H1 (cell line): ENCODE data around the gene TENT5A. TPM values are rescaled to one million over a fixed set of nuclear protein-coding genes. Genes with fewer than 3 reads are reported as not detected.

ENCODE experiments used
- CTCF ChIA-PET: fragments of 300-600 bp; sonication (Branson Sonifier 250); formaldehyde crosslinking; loops from one replicate; lab custom pipeline; 2021; ENCODE audit not compliant: partially characterized antibody; lab: Charles Lee
- POLR2A ChIA-PET: fragments of 300-600 bp; sonication (Branson Sonifier 250); formaldehyde crosslinking; loops from one replicate; lab custom pipeline; 2021; ENCODE audit warnings: inconsistent platforms; ENCODE audit not compliant: partially characterized antibody; lab: Charles Lee
- DNase-seq, 2 experiments: peaks; one replicate each; pipeline versions ENCODE4 v3.0.0 to v3.0.0-alpha.2; 2010 to 2022; ENCODE audit warnings: low spot score in 2 of 2, low read depth in 1 of 2, mixed read lengths in 1 of 2
- FAIRE-seq: peaks from 2 replicates; lab custom pipeline; 2011; peaks lifted over from hg19 to GRCh38; lab: Jason Lieb, UNC
- H2AFZ ChIP-seq: 2 replicates; pipeline ENCODE4 v1.8.1; 2012; ENCODE audit warnings: low read length, inconsistent platforms
- H2AK5ac ChIP-seq: 2 replicates; pipeline ENCODE4 v1.6.1; 2013; ENCODE audit warnings: low read depth, low read length
- H2BK120ac ChIP-seq: replicated peaks from 2 replicates; pipeline ENCODE3; 2013; ENCODE audit warnings: low read depth, low read length, inconsistent platforms
- H2BK12ac ChIP-seq: 2 replicates; pipeline ENCODE4 v1.6.1; 2013; ENCODE audit warnings: low read depth, low read length
- H2BK15ac ChIP-seq: 2 replicates; pipeline ENCODE4 v1.6.1; 2013; ENCODE audit warnings: low read length
- H2BK20ac ChIP-seq: 2 replicates; pipeline ENCODE4 v1.6.1; 2013; ENCODE audit warnings: low read length
- H2BK5ac ChIP-seq: 2 replicates; pipeline ENCODE4 v1.6.1; 2013; ENCODE audit warnings: low read depth, low read length
- H3K14ac ChIP-seq: 2 replicates; pipeline ENCODE4 v1.6.1; 2013; ENCODE audit warnings: inconsistent platforms; ENCODE audit not compliant: insufficient read length
- H3K18ac ChIP-seq: 2 replicates; pipeline ENCODE4 v1.6.1; 2013; ENCODE audit warnings: low read length; ENCODE audit errors: extremely low read depth
- H3K23ac ChIP-seq: 2 replicates; pipeline ENCODE4 v1.6.1; 2013; ENCODE audit warnings: inconsistent platforms; ENCODE audit not compliant: insufficient read length
- H3K23me2 ChIP-seq: 2 replicates; pipeline ENCODE4 v1.6.1; 2013; ENCODE audit warnings: low read depth, low read length
- H3K27ac ChIP-seq: 2 replicates; pipeline ENCODE4 v1.6.1; 2011; ENCODE audit warnings: low read depth, low read length, inconsistent platforms
- H3K27me3 ChIP-seq, 4 experiments: replicated peaks in 1 of 4; 1 replicate in 1 of 4; 2 replicates in 3 of 4; pipeline versions ENCODE4 v1.6.1 to v1.8.1; 2011 to 2013; ENCODE audit warnings: low read length in 3 of 4, mild to moderate bottlenecking in 3 of 4, inconsistent platforms in 2 of 4, mixed read lengths in 2 of 4, moderate library complexity in 1 of 4; ENCODE audit not compliant: control insufficient read depth in 3 of 4, insufficient read depth in 3 of 4; ENCODE audit errors: extremely low read depth in 1 of 4
- H3K36me3 ChIP-seq, 4 experiments: 2 replicates each; pipeline versions ENCODE4 v1.6.1 to v1.8.1; 2011 to 2013; ENCODE audit warnings: mild to moderate bottlenecking in 4 of 4, low read length in 3 of 4, moderate library complexity in 2 of 4, control low read depth in 1 of 4, inconsistent platforms in 1 of 4; ENCODE audit not compliant: insufficient read depth in 4 of 4, control insufficient read depth in 2 of 4
- H3K4ac ChIP-seq: replicated peaks from 2 replicates; pipeline ENCODE3; 2013; ENCODE audit warnings: low read length, low read depth, mixed read lengths, inconsistent platforms; ENCODE audit not compliant: insufficient read length
- H3K4me1 ChIP-seq, 4 experiments: replicated peaks in 1 of 4; 1 replicate in 1 of 4; 2 replicates in 3 of 4; pipeline versions ENCODE4 v1.6.1 to v1.8.1; 2011 to 2013; ENCODE audit warnings: low read length in 3 of 4, inconsistent platforms in 2 of 4, mixed read lengths in 1 of 4; ENCODE audit not compliant: insufficient read depth in 4 of 4, control insufficient read depth in 3 of 4
- H3K4me2 ChIP-seq, 2 experiments: 2 replicates each; pipeline versions ENCODE4 v1.6.1 to v1.8.1; 2011 to 2013; ENCODE audit warnings: low read depth in 2 of 2, low read length in 2 of 2, control low read depth in 1 of 2, inconsistent platforms in 1 of 2, mild to moderate bottlenecking in 1 of 2; ENCODE audit not compliant: insufficient read depth in 1 of 2
- H3K4me3 ChIP-seq, 4 experiments: fragments of 200-600, 300-600 bp in 1 of 4; sonication (generic), shearing (Covaris generic), sonication (Bioruptor Twin) in 1 of 4; 2 replicates each; pipeline versions ENCODE4 v1.5.1 to v1.8.1; 2011 to 2016; ENCODE audit warnings: low read length in 4 of 4, low read depth in 3 of 4, control low read depth in 2 of 4, inconsistent platforms in 2 of 4, mild to moderate bottlenecking in 2 of 4, mixed read lengths in 1 of 4, moderate library complexity in 1 of 4; ENCODE audit not compliant: insufficient read depth in 2 of 4; ENCODE audit errors: extremely low read depth in 1 of 4
- H3K56ac ChIP-seq: replicated peaks from 2 replicates; pipeline ENCODE3; 2013; ENCODE audit warnings: low read depth, mild to moderate bottlenecking, mixed read lengths, low read length, inconsistent platforms; ENCODE audit not compliant: insufficient read length
- H3K79me1 ChIP-seq: 2 replicates; pipeline ENCODE4 v1.6.1; 2013; ENCODE audit warnings: low read depth, low read length, control low read depth
- H3K79me2 ChIP-seq, 2 experiments: 2 replicates each; pipeline versions ENCODE4 v1.6.1 to v1.8.1; 2012 to 2013; ENCODE audit warnings: low read length in 2 of 2, mild to moderate bottlenecking in 2 of 2, inconsistent platforms in 1 of 2; ENCODE audit not compliant: insufficient read depth in 2 of 2, control insufficient read depth in 1 of 2
- H3K9ac ChIP-seq, 4 experiments: replicated peaks in 1 of 4; 1 replicate in 1 of 4; 2 replicates in 3 of 4; pipeline versions ENCODE4 v1.6.1 to v1.8.1; 2011 to 2013; ENCODE audit warnings: low read depth in 3 of 4, low read length in 3 of 4, control low read depth in 2 of 4, mild to moderate bottlenecking in 2 of 4, moderate library complexity in 2 of 4, inconsistent platforms in 1 of 4; ENCODE audit errors: extremely low read depth in 1 of 4
- H3K9me3 ChIP-seq, 2 experiments: 2 replicates each; pipeline versions ENCODE4 v1.6.1 to v1.8.1; 2012 to 2013; ENCODE audit warnings: mild to moderate bottlenecking in 2 of 2, moderate library complexity in 2 of 2, control low read depth in 1 of 2, inconsistent platforms in 1 of 2, low read depth in 1 of 2, low read length in 1 of 2, mixed read lengths in 1 of 2; ENCODE audit not compliant: insufficient read depth in 2 of 2
- H4K20me1 ChIP-seq, 2 experiments: replicated peaks in 1 of 2; 2 replicates each; pipeline versions ENCODE3 to v1.8.1; 2011 to 2013; ENCODE audit warnings: inconsistent platforms in 2 of 2, low read length in 2 of 2, mild to moderate bottlenecking in 1 of 2; ENCODE audit not compliant: insufficient read depth in 2 of 2, control insufficient read depth in 1 of 2
- H4K5ac ChIP-seq: 2 replicates; pipeline ENCODE4 v1.6.1; 2013; ENCODE audit warnings: low read length, low read depth, mixed read lengths, inconsistent platforms; ENCODE audit not compliant: insufficient read length
- H4K8ac ChIP-seq: 2 replicates; pipeline ENCODE4 v1.8.0; 2013; ENCODE audit warnings: mild to moderate bottlenecking, moderate library complexity, low read length, inconsistent platforms; ENCODE audit not compliant: insufficient read depth; ENCODE audit errors: extremely low read depth
- H4K91ac ChIP-seq: replicated peaks from 2 replicates; pipeline ENCODE3; 2013; ENCODE audit warnings: low read length, mixed read lengths, inconsistent platforms; ENCODE audit not compliant: insufficient read length
- ATF2 ChIP-seq: IDR thresholded peaks from 2 replicates; pipeline ENCODE4 v1.6.1; 2012; ENCODE audit warnings: low read length, inconsistent platforms
- CEBPB ChIP-seq: IDR thresholded peaks from 2 replicates; pipeline ENCODE4 v1.6.1; 2012; ENCODE audit warnings: low read depth, low read length
- CTCF ChIP-seq, 3 experiments: IDR thresholded peaks; 1 replicate in 2 of 3; 2 replicates in 1 of 3; pipeline versions ENCODE4 v1.5.1 to v1.6.1; 2011; ENCODE audit warnings: low read length in 3 of 3, mild to moderate bottlenecking in 3 of 3, inconsistent platforms in 2 of 3, low read depth in 1 of 3, moderate library complexity in 1 of 3; ENCODE audit not compliant: insufficient read depth in 1 of 3; ENCODE audit errors: control extremely low read depth in 1 of 3
- KDM1A ChIP-seq: fragments of 200-600, 300-600 bp; sonication (generic); IDR thresholded peaks from 2 replicates; pipeline ENCODE4 v1.7.1; 2016; ENCODE audit warnings: mild to moderate bottlenecking, low read length, borderline replicate concordance
- RAD21 ChIP-seq, 2 experiments: IDR thresholded peaks in 1 of 2; conservative IDR thresholded peaks in 1 of 2; 2 replicates each; pipeline ENCODE4 v1.6.1; 2011; ENCODE audit warnings: low read depth in 2 of 2, low read length in 2 of 2, improper control_type of control experiment in 1 of 2, inconsistent platforms in 1 of 2, mild to moderate bottlenecking in 1 of 2, moderate library complexity in 1 of 2
- RNF2 ChIP-seq: fragments of 200-900, 300-1000 bp; sonication (generic); IDR thresholded peaks from 2 replicates; pipeline ENCODE4 v1.7.1; 2016; ENCODE audit warnings: borderline replicate concordance, low read depth, mild to moderate bottlenecking, antibody characterized with exemption, low read length; ENCODE audit not compliant: poor library complexity, severe bottlenecking; ENCODE audit errors: missing control alignments
- SIX5 ChIP-seq: IDR thresholded peaks from 2 replicates; pipeline ENCODE4 v1.6.1; 2011; ENCODE audit warnings: mild to moderate bottlenecking, low read depth, low read length
- TCF12 ChIP-seq: IDR thresholded peaks from 2 replicates; pipeline ENCODE4 v1.6.1; 2011; ENCODE audit warnings: low read depth, mild to moderate bottlenecking, low read length
- ZNF274 ChIP-seq: IDR thresholded peaks from 2 replicates; pipeline ENCODE4 v1.7.0; 2012; ENCODE audit warnings: low read length, borderline replicate concordance; ENCODE audit errors: extremely low read depth
- WGBS, 2 experiments: shearing (Covaris generic) in 1 of 2; methylation state at CpG; one replicate each; pipeline versions ENCODE4 v1.1.6 to v1.1.7; 2013 to 2015; ENCODE audit warnings: low lambda C conversion rate in 2 of 2, mixed read lengths in 2 of 2, inconsistent platforms in 1 of 2, low coverage in 1 of 2, missing lambda C conversion rate in 1 of 2; ENCODE audit not compliant: insufficient replicate concordance in 2 of 2, insufficient coverage in 1 of 2, insufficient read length in 1 of 2; ENCODE audit errors: extremely low coverage in 1 of 2, missing lambda C conversion rate in 1 of 2; 5-methylcytosine and 5-hydroxymethylcytosine counted together
- polyA plus RNA-seq, 7 experiments: library from polyadenylated mRNA; depleted of rRNA in 3 of 7; stranded (reverse) in 5 of 7; unstranded in 2 of 7; fragments of >200 nt in 5 of 7; fragments of 200-250 nt in 2 of 7; gene quantifications; 1 replicate in 5 of 7; 2 replicates in 1 of 7; 4 replicates in 1 of 7; pipeline versions ENCODE4 v1.2.1 to v1.2.3, GENCODE V29; 2011 to 2013; ENCODE audit warnings: missing spikeins in 2 of 7, mixed read lengths in 2 of 7
- total RNA-seq: library from RNA; stranded (reverse); fragmentation: NEBNext Ultra II Directional; extraction: Animal tissue kit (Norgen Biotek cat#: 25700); gene quantifications from 2 replicates; pipeline ENCODE4 v1.2.1, GENCODE V29; 2021

TENT5A gene
- total and polyA plus RNA-seq, 2 of the 8 experiments (the other 6 are each of a cell fraction or from before 2014, with no cell fraction given): 0.91 to 2.9 TPM

DNA sequence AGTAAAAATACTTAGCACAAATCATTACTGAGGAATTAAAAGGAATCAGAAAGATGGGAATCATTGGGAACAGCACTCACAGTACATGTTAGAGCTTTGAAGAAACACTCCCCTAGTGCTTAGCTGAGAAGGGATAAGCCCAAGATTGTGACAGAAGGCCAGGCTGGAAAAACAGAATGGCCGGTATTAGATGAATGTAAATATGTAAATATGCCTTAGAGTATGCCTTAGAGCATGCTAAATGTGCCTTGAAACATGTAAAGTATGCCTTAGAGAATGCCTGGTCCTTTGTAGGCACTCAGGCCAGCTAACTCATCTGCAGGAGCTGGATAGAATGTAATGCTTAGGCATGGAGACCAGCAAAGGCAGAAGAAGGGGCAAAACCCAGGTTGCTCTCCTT lies 10.6 kb upstream of the TENT5A start:
- H3K23ac ChIP-seq: no peak overlapping the region
- no peak overlapping the region for H3K56ac ChIP-seq
- no peak overlapping the region for H3K18ac ChIP-seq
- H4K5ac ChIP-seq: no peak overlapping the region
- no peak overlapping the region for H2AFZ ChIP-seq
- H2BK12ac ChIP-seq: no peak overlapping the region
- no peaks in the 10 kb centered on the region; the same call in 1 of the 2 replicates for H3K23me2 ChIP-seq
- no peak overlapping the region for H3K4me2 ChIP-seq
- H3K36me3 ChIP-seq: no peaks in the 10 kb centered on the region
- WGBS, 2 experiments: 95% methylated on average over 1 of the region's 1 CpG; no CpG with 5 or more reads in 1 of the 2 experiments
- no peak overlapping the region; the same call in 1 of the 2 replicates for H2BK15ac ChIP-seq
- no peak overlapping the region for H3K14ac ChIP-seq
- no peaks in the 10 kb centered on the region for H3K9me3 ChIP-seq
- 0 out of 7 replicates have a peak overlapping the region, but pooled peaks of 1 of the 4 experiments have one; percentile 1 for H3K9ac ChIP-seq
- no peaks in the 10 kb centered on the region for H3K4me1 ChIP-seq
- peak overlapping the region; percentile 81 for H2BK20ac ChIP-seq
- H3K4me3 ChIP-seq: no peak overlapping the region
- H2BK120ac ChIP-seq: no peak overlapping the region
- FAIRE-seq: no peak
- DNase-seq: no peak
- no peak overlapping the region for H3K4ac ChIP-seq
- H4K8ac ChIP-seq: no peak overlapping the region
- no peak overlapping the region for H2BK5ac ChIP-seq
- H4K20me1 ChIP-seq: no peaks in the 10 kb centered on the region
- H3K27me3 ChIP-seq: no peaks in the 10 kb centered on the region
- no peaks in the 10 kb centered on the region for H3K79me1 ChIP-seq
- ChIA-PET CTCF (interaction anchor here (3.6 kb wide), 1 partner anchor 9 kb away, joined by 20 read pairs; the partner anchor contains the start of gene TENT5A), POLR2A (no interaction called here)
- H3K27ac ChIP-seq: no peak overlapping the region
- no peaks in the 10 kb centered on the region for H3K79me2 ChIP-seq
- no peak overlapping the region for H4K91ac ChIP-seq
- no peak overlapping the region for H2AK5ac ChIP-seq
- TF ChIP-seq ATF2 (no peak), SIX5 (no peak), KDM1A (no peak), CTCF (IDR thresholded peaks at IDR 0.05; ENCODE audit: control extremely low read depth in 1 of 3, insufficient read depth in 1 of 3, low read depth in 1 of 3, low read length in 3 of 3) (no peak), ZNF274 (no peak), RNF2 (no peak), TCF12 (no peak), RAD21 (IDR thresholded peaks at IDR 0.05 in 1 of 2, conservative IDR thresholded peaks at IDR 0.05 in 1 of 2; ENCODE audit: low read depth in 2 of 2, low read length in 2 of 2) (no peak), CEBPB (no peak)
